ENCODE results near the gene CTSZ.

The CTSZ gene

GRCh38 chr20:59024111-59024530, 17.1 kb upstream of the CTSZ start:
- no peak for TF ChIP-seq EZH2 (IDR thresholded peaks at IDR 0.05; ENCODE audit: borderline replicate concordance, low read length)
- Histone ChIP-seq H4K20me1 (ENCODE audit: insufficient read depth, low read length) (no peaks in the 10 kb centered on the region), H3K9me2 (ENCODE audit: low read depth, low read length) (no peaks in the 10 kb centered on the region), H3F3A (ENCODE audit: insufficient read depth, low read length) (0 out of 2 replicates have a peak, but pooled peaks cover 4% of the 10 kb centered on the region), H3K4me3 (ENCODE audit: low read depth, low read length, poor library complexity, severe bottlenecking) (no peak overlapping the region), H2AFZ (ENCODE audit: low read length) (no peak overlapping the region), H3K36me3 (ENCODE audit: insufficient read depth, low read length) (peaks cover 70% of the 10 kb centered on the region), H3K9me3 (ENCODE audit: low read length) (no peaks in the 10 kb centered on the region), H3K79me2 (ENCODE audit: insufficient read depth, low read length) (peaks cover 20% of the 10 kb centered on the region), H3K4me1 (ENCODE audit: insufficient read depth, low read length, severe bottlenecking) (peaks cover 9% of the 10 kb centered on the region), H3K27me3 (ENCODE audit: insufficient read depth, low read length) (no peaks in the 10 kb centered on the region), H3K9ac (ENCODE audit: low read length) (no peak overlapping the region), H3K27ac (ENCODE audit: low read depth, low read length, poor library complexity, severe bottlenecking) (no peak overlapping the region), H3K4me2 (ENCODE audit: low read length) (no peak overlapping the region)

DNA sequence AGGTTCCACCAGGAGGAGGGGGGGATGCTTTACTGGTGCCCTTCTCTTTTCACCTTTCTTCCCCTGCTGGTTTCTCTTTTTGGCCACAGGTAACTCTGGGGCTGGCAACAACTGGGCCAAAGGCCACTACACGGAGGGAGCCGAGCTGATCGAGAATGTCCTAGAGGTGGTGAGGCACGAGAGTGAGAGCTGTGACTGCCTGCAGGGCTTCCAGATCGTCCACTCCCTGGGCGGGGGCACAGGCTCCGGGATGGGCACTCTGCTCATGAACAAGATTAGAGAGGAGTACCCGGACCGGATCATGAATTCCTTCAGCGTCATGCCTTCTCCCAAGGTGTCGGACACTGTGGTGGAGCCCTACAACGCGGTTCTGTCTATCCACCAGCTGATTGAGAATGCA, 16.6 kb upstream of the CTSZ start:
- H2AFZ ChIP-seq (ENCODE audit: low read length): no peak overlapping the region
- H3K4me1 ChIP-seq (ENCODE audit: insufficient read depth, low read length, severe bottlenecking): peaks cover 4% of the 10 kb centered on the region
- H3K79me2 ChIP-seq (ENCODE audit: insufficient read depth, low read length): peaks cover 15% of the 10 kb centered on the region

GRCh38 chr20:59022754-59023153, 15.7 kb upstream of the CTSZ start:
- no peaks in the 10 kb centered on the region for H4K20me1 ChIP-seq (ENCODE audit: insufficient read depth, low read length)
- H3K27ac ChIP-seq (ENCODE audit: low read depth, low read length, poor library complexity, severe bottlenecking): no peak overlapping the region

More for the DNA sequence above, 16.6 kb upstream of the CTSZ start:
- no peak overlapping the region for H3K27ac ChIP-seq (ENCODE audit: low read depth, low read length, poor library complexity, severe bottlenecking)
- no peaks in the 10 kb centered on the region for H4K20me1 ChIP-seq (ENCODE audit: insufficient read depth, low read length)
- H3K36me3 ChIP-seq (ENCODE audit: insufficient read depth, low read length): peaks cover 65% of the 10 kb centered on the region
- no peaks in the 10 kb centered on the region for H3K9me2 ChIP-seq (ENCODE audit: low read depth, low read length)
- no peak overlapping the region for H3K4me3 ChIP-seq (ENCODE audit: low read depth, low read length, poor library complexity, severe bottlenecking)
- H3K9ac ChIP-seq (ENCODE audit: low read length): no peak overlapping the region
- no peak overlapping the region for H3K4me2 ChIP-seq (ENCODE audit: low read length)
- no peaks in the 10 kb centered on the region for H3K9me3 ChIP-seq (ENCODE audit: low read length)
- TF ChIP-seq, protein P1, sequence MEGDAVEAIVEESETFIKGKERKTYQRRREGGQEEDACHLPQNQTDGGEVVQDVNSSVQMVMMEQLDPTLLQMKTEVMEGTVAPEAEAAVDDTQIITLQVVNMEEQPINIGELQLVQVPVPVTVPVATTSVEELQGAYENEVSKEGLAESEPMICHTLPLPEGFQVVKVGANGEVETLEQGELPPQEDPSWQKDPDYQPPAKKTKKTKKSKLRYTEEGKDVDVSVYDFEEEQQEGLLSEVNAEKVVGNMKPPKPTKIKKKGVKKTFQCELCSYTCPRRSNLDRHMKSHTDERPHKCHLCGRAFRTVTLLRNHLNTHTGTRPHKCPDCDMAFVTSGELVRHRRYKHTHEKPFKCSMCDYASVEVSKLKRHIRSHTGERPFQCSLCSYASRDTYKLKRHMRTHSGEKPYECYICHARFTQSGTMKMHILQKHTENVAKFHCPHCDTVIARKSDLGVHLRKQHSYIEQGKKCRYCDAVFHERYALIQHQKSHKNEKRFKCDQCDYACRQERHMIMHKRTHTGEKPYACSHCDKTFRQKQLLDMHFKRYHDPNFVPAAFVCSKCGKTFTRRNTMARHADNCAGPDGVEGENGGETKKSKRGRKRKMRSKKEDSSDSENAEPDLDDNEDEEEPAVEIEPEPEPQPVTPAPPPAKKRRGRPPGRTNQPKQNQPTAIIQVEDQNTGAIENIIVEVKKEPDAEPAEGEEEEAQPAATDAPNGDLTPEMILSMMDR (IDR thresholded peaks at IDR 0.05; ENCODE audit: low read length): no peak
- no peak for TF ChIP-seq EZH2 (IDR thresholded peaks at IDR 0.05; ENCODE audit: borderline replicate concordance, low read length)
- 0 out of 2 replicates have a peak, but pooled peaks cover 4% of the 10 kb centered on the region for H3F3A ChIP-seq (ENCODE audit: insufficient read depth, low read length)
- H3K27me3 ChIP-seq (ENCODE audit: insufficient read depth, low read length): no peaks in the 10 kb centered on the region

More at GRCh38 chr20:59022754-59023153, 15.7 kb upstream of the CTSZ start:
- Histone ChIP-seq H3K9me2 (ENCODE audit: low read depth, low read length) (no peaks in the 10 kb centered on the region), H3K9ac (ENCODE audit: low read length) (no peak overlapping the region), H3K36me3 (ENCODE audit: insufficient read depth, low read length) (peaks cover 56% of the 10 kb centered on the region), H2AFZ (ENCODE audit: low read length) (no peak overlapping the region), H3K79me2 (ENCODE audit: insufficient read depth, low read length) (0 out of 2 replicates have a peak, but pooled peaks cover 7% of the 10 kb centered on the region), H3K4me1 (ENCODE audit: insufficient read depth, low read length, severe bottlenecking) (peaks cover under 1% of the 10 kb centered on the region), H3K9me3 (ENCODE audit: low read length) (no peaks in the 10 kb centered on the region), H3K4me2 (ENCODE audit: low read length) (no peak overlapping the region), H3F3A (ENCODE audit: insufficient read depth, low read length) (0 out of 2 replicates have a peak, but pooled peaks cover 4% of the 10 kb centered on the region), H3K4me3 (ENCODE audit: low read depth, low read length, poor library complexity, severe bottlenecking) (no peak overlapping the region), H3K27me3 (ENCODE audit: insufficient read depth, low read length) (no peaks in the 10 kb centered on the region)
- TF ChIP-seq EZH2 (IDR thresholded peaks at IDR 0.05; ENCODE audit: borderline replicate concordance, low read length): no peak
- TF ChIP-seq, protein P1 (IDR thresholded peaks at IDR 0.05; ENCODE audit: low read length): no peak
